Stimulated activated CD8-positive, alpha-beta memory T cell treated with anti-CD3 and anti-CD28 coated beads, Interleukin-4, amount 100 ng/mL, for 4 hours (primary cell): Measurements from ENCODE around the gene KLF1.
"Not testable (repeated sequence)": the region's sequence is repeated elsewhere in the genome, so short reads cannot be mapped to it uniquely, and the experiment has no call there.

Source experiments
- DNase-seq, 2 donors: peaks; one replicate each; pipeline ENCODE4 v3.0.0-alpha.2; 2020; ENCODE audit warnings: low read depth in 2 of 2, low spot score in 1 of 2

Gene KLF1

GRCh38 chr19:12867120-12868099, 19.6 kb downstream of the KLF1 start:
- DNase-seq = peak in 1 of 2 donors; percentile 49

- DNase-seq = no peak
These were observed 20.4 kb downstream of the KLF1 start for GRCh38 chr19:12866416-12867119.

- DNase-seq = no peak
These were observed 21.1 kb downstream of the KLF1 start for GRCh38 chr19:12865746-12866415.

- DNase-seq = no peak
These were observed 22.0 kb downstream of the KLF1 start for GRCh38 chr19:12864721-12865715.

DNA sequence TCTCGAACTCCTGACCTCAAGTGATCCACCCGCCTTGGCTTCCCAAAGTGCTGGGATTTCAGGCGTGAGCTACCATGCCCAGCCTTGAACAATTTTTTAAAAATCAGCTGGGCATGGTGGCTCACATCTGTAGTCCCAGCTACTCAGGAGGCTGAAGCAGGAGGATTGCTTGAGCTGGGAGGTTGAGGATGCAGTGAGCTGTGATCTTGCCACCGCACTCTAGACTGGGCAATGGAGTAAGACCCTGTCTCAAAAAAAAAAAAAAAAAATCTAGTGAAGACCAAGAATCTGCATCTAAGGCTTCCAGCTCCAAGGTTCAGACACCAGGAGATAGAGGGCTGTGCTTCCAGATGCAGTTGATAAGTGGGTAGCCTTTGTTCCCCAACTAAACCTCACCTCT, 22.9 kb downstream of the KLF1 start:
- DNase-seq = no peak

- DNase-seq = no peak
These were observed 27.5 kb downstream of the KLF1 start for GRCh38 chr19:12859546-12859945.

DNA sequence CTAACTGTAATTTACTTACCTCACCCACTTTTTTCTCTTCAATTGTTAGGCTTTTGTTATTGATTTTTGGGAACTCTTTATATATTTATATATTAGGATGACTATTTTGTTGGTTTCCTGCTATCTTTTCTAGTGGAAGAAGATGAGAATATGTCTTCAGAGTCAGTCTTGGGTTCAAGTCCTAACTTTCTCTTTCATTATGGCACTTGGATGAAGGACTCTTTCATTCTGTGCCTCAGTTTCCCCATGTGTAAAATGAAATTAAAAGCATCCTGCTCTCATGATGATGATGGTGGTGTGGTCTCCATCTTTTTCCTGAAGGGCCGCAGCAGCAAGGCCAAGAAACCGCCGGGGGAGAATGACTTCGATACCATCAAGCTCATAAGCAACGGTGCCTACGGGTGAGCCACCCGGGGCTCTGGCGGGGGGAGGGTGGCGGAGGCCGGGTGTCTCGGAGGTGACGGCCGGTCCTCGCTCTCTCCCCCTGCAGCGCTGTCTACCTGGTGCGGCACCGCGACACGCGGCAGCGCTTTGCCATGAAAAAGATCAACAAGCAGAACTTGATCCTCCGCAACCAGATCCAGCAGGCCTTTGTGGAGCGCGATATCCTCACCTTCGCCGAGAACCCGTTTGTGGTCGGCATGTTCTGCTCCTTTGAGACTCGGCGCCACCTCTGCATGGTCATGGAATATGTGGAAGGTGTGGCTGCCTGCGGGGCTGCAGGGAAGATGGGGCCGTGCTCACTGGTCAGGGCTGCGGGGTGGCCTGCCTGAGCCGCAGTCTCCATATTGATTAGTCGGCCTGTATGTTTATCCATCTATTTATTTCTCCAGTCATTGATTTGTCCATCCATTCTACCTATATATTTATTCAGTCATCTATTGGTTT, 28.7 kb downstream of the KLF1 start:
- no peak for DNase-seq

- DNase-seq = no peak
These were observed 30.3 kb downstream of the KLF1 start for GRCh38 chr19:12856653-12857052.

GRCh38 chr19:12847159-12848139, 39.6 kb downstream of the KLF1 start:
- peak; percentile 66 to 70 for DNase-seq

GRCh38 chr19:12846613-12847012, 40.4 kb downstream of the KLF1 start:
- DNase-seq = not testable (repeated sequence)

DNA sequence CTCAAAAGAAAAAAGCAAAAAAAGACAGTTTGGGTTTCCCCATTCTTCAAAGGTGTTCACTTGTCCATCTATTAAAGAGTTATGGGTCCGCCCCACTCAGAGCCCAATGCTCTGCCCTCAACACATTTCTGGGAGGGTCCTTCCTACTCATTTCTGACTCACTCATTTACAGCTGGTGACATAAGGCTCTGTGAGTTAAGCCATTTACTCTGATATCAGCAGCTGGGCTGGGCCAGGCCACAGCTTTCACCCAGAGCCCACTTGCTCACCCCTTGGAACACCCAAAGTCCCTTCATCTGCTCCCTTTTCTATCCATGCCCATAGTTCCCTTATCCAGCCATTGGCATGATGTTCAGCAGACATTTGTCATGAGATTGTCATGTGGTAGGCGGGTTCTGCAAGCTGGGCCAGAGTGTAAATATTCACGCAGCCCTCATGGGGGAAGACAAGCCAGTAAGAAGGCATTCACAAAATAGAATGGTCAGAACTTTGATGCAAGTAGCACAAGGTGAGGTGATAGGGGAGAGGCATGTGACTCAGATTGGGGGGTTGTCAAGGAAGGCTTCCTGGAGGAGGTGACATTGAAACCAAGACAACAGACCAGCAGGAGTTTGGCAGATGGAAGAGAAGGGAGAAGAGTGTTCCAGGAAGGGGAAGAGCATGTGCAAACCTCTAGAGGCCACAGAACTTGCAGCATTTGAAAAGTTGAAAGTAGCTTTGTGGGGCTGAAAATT, 42.8 kb downstream of the KLF1 start:
- no peak for DNase-seq

GRCh38 chr19:12843328-12843727, 43.7 kb downstream of the KLF1 start:
- DNase-seq = no peak

GRCh38 chr19:12842511-12842910, 44.5 kb downstream of the KLF1 start:
- DNase-seq = no peak

GRCh38 chr19:12841094-12841493, 45.9 kb downstream of the KLF1 start:
- no peak for DNase-seq

- DNase-seq = no peak
These were observed 46.6 kb downstream of the KLF1 start for GRCh38 chr19:12840091-12841079.
